Endothelial cell of umbilical vein (primary cell): ENCODE data around the gene RAC3. TPM values are rescaled to one million over a fixed set of nuclear protein-coding genes. Genes with fewer than 3 reads are reported as not detected.

Source experiments
- BruUV-seq: library from RNA; stranded (reverse); fragments of 400-500 nt; replicated peaks from 2 replicates; lab custom pipeline; 2021; lab: Mats Ljungman, UMichigan
- CTCF ChIA-PET: fragments of 300-600, 350-600 bp; sonication (Branson Sonifier 250); formaldehyde crosslinking; loops from one replicate; lab custom pipeline; 2021; ENCODE audit warnings: antibody characterized with exemption, inconsistent platforms; lab: Charles Lee
- POLR2A ChIA-PET: fragments of 300-600, 350-600 bp; sonication (Branson Sonifier 250); formaldehyde crosslinking; loops from one replicate; lab custom pipeline; 2021; ENCODE audit warnings: antibody characterized with exemption, inconsistent platforms; lab: Charles Lee
- DNase-seq: peaks from one replicate; pipeline ENCODE4 v3.0.0-alpha.2; 2011; ENCODE audit warnings: low read depth, low spot score
- FAIRE-seq: peaks from 2 replicates; lab custom pipeline; 2011; peaks lifted over from hg19 to GRCh38; lab: Jason Lieb, UNC
- H2AFZ ChIP-seq: 2 replicates; pipeline ENCODE4 v1.6.0; 2012; ENCODE audit warnings: low read depth, low read length, control low read depth, inconsistent platforms
- H3K27ac ChIP-seq: 2 replicates; pipeline ENCODE4 v1.5.1; 2011; ENCODE audit warnings: low read depth, mild to moderate bottlenecking, control low read depth, low read length, moderate library complexity; ENCODE audit not compliant: insufficient read depth
- H3K27me3 ChIP-seq, 2 experiments: 2 replicates each; pipeline versions ENCODE4 v1.6.0 to v1.6.1; 2011; ENCODE audit warnings: low read length in 2 of 2, mixed read lengths in 1 of 2; ENCODE audit not compliant: control insufficient read depth in 2 of 2, insufficient read depth in 2 of 2
- H3K36me3 ChIP-seq, 2 experiments: 2 replicates in 1 of 2; 3 replicates in 1 of 2; pipeline ENCODE4 v1.5.1; 2011; ENCODE audit warnings: low read length in 2 of 2, mild to moderate bottlenecking in 1 of 2, moderate library complexity in 1 of 2; ENCODE audit not compliant: control insufficient read depth in 2 of 2, insufficient read depth in 2 of 2; ENCODE audit errors: extremely low read depth in 1 of 2
- H3K4me1 ChIP-seq: 3 replicates; pipeline ENCODE4 v1.5.1; 2011; ENCODE audit warnings: mild to moderate bottlenecking, low read length; ENCODE audit not compliant: control insufficient read depth, insufficient read depth; ENCODE audit errors: extremely low read depth
- H3K4me2 ChIP-seq: 2 replicates; pipeline ENCODE4 v1.6.1; 2011; ENCODE audit warnings: low read length, control low read depth, mixed read lengths; ENCODE audit not compliant: insufficient read depth
- H3K4me3 ChIP-seq, 3 experiments: fragments of 200-600 bp in 1 of 3; sonication (generic), shearing (Covaris generic) in 1 of 3; replicated peaks in 1 of 3; 2 replicates each; pipeline ENCODE4 v1.5.1; 2011 to 2016; ENCODE audit warnings: control low read depth in 3 of 3, low read length in 3 of 3, mild to moderate bottlenecking in 2 of 3, inconsistent platforms in 1 of 3, low read depth in 1 of 3, moderate library complexity in 1 of 3; ENCODE audit not compliant: insufficient read depth in 1 of 3
- H3K79me2 ChIP-seq: 2 replicates; pipeline ENCODE4 v1.6.0; 2012; ENCODE audit warnings: low read length, inconsistent platforms; ENCODE audit not compliant: control insufficient read depth, insufficient read depth
- H3K9ac ChIP-seq: replicated peaks from 2 replicates; pipeline ENCODE3; 2011; ENCODE audit warnings: low read length, control low read depth; ENCODE audit not compliant: insufficient read depth; ENCODE audit errors: extremely low read depth
- H3K9me1 ChIP-seq: replicated peaks from 3 replicates; pipeline ENCODE4 v1.6.0; 2011; ENCODE audit warnings: mild to moderate bottlenecking, low read length; ENCODE audit not compliant: control insufficient read depth, insufficient read depth; ENCODE audit errors: extremely low read depth
- H3K9me3 ChIP-seq: replicated peaks from 2 replicates; pipeline ENCODE4 v1.5.1; 2012; ENCODE audit warnings: low read length, inconsistent platforms; ENCODE audit not compliant: control insufficient read depth, insufficient read depth
- H4K20me1 ChIP-seq: replicated peaks from 2 replicates; pipeline ENCODE3; 2011; ENCODE audit warnings: mild to moderate bottlenecking, low read length; ENCODE audit not compliant: control insufficient read depth, insufficient read depth; ENCODE audit errors: extremely low read depth
- CTCF ChIP-seq, 2 donors: IDR thresholded peaks; 1 replicate in 1 of 2; 2 replicates in 1 of 2; pipeline ENCODE4 v1.5.1; 2011; ENCODE audit warnings: low read length in 2 of 2, mild to moderate bottlenecking in 2 of 2, moderate library complexity in 2 of 2, control low read depth in 1 of 2, inconsistent platforms in 1 of 2, low read depth in 1 of 2; ENCODE audit not compliant: insufficient read depth in 1 of 2; ENCODE audit errors: extremely low read depth in 1 of 2
- POLR2A ChIP-seq: IDR thresholded peaks from 2 replicates; pipeline ENCODE4 v1.6.1; 2012; ENCODE audit warnings: low read depth, mild to moderate bottlenecking, control low read depth, low read length
- POLR2AphosphoS5 ChIP-seq: IDR thresholded peaks from 2 replicates; pipeline ENCODE4 v1.6.1; 2012; ENCODE audit warnings: low read depth, mild to moderate bottlenecking, control low read depth, low read length, moderate library complexity; ENCODE audit not compliant: insufficient read depth
- dilution Hi-C: fragments of 300-500 bp; cut with MboI; formaldehyde crosslinking; loops from one replicate; pipeline ENCODE4 v1.15.0; 2019; ENCODE audit warnings: low sequenced_read_pairs; ENCODE audit not compliant: extremely low pct_ligation_motif_present
- intact Hi-C: fragments of 100-400 bp; cut with micrococcal nuclease; formaldehyde crosslinking; loops from one replicate; pipeline ENCODE4 v1.10.0; 2022
- polyA plus RNA-seq, 4 experiments: library from polyadenylated mRNA; depleted of rRNA in 3 of 4; stranded (reverse) in 3 of 4; unstranded in 1 of 4; fragments of >200 nt; gene quantifications; 2 replicates each; pipeline versions ENCODE4 v1.2.1 to v1.2.3, GENCODE V29; 2011 to 2012; ENCODE audit warnings: missing spikeins in 1 of 4
- total RNA-seq: library from RNA; stranded (reverse); gene quantifications from 2 replicates; pipeline ENCODE4 v1.2.3, GENCODE V29; 2021

The RAC3 gene
- total and polyA plus RNA-seq, 2 donors (not counting 3 experiments of a cell fraction or from before 2014, with no cell fraction given), result 34.1 to 56.0 TPM

- intact Hi-C loops, result loop anchor here (2.0 kb wide), 1 partner anchor 15 kb away; the partner anchor contains the start of gene DCXR
- Histone ChIP-seq H3K4me1 (peaks cover 11% of the 10 kb centered on the region), H2AFZ (peak within 1 kb of the TSS; percentile 54), H3K9me1 (no peaks in the 10 kb centered on the region), H3K4me3 (peak within 1 kb of the TSS; percentile 65 to 89 (median 76)), H3K9ac (peak within 1 kb of the TSS; percentile 61), H3K4me2 (peak within 1 kb of the TSS; percentile 78), H3K79me2 (peaks cover 11% of the 10 kb centered on the region), H4K20me1 (no peaks in the 10 kb centered on the region), H3K36me3 (peaks cover 12 to 31% of the 10 kb centered on the region in 2 experiments), H3K27ac (no peak within 1 kb of the TSS), H3K27me3 (no peaks in the 10 kb centered on the region), H3K9me3 (no peaks in the 10 kb centered on the region)
- POLR2A ChIA-PET, result no interaction called here
- FAIRE-seq, result peak; percentile 63
- CTCF ChIA-PET, result interaction anchor here (1.0 to 3.8 kb wide), 3 partner anchors 14 to 92 kb away, joined by 5 to 19 read pairs (median 18); partner anchors contain the start of genes DCXR and RAC3
- TF ChIP-seq CTCF (IDR thresholded peaks at IDR 0.05; ENCODE audit: extremely low read depth in 1 of 2, insufficient read depth in 1 of 2, low read depth in 1 of 2, low read length in 2 of 2), result no peak
- TF ChIP-seq POLR2A, result no peak
- peak; percentile 44 for TF ChIP-seq POLR2AphosphoS5
- BruUV-seq, result TSS peak; percentile 18
- peak; percentile 33 for DNase-seq
- dilution Hi-C loops, result no loop called here
Measured at GRCh38 chr17:82051776-82052637, 20.5 kb downstream of the RAC3 start, which contains the start of the genes GPS1 and RFNG. Gene GPS1 (plus strand): TSS chr17:82051898. CDS start chr17:82051932, 34 bp downstream. Gene RFNG (minus strand): TSS chr17:82051811. CDS start chr17:82051766, 45 bp downstream.
